HCT116 (cell line): Measurements from ENCODE around the gene YIPF1.
A peak's percentile ranks its signal among the peaks of the same experiment; 100 is the strongest.

Source experiments
- CEBPB ChIP-seq: IDR thresholded peaks from 2 replicates; pipeline ENCODE4 v1.6.1; 2012; ENCODE audit warnings: low read depth
- CTCF ChIP-seq, 3 experiments: fragments of 200-600 bp in 1 of 3; sonication (generic) in 1 of 3; IDR thresholded peaks in 2 of 3; conservative IDR thresholded peaks in 1 of 3; 2 replicates each; pipeline ENCODE4 v1.5.1; 2012 to 2017; ENCODE audit warnings: low read depth in 2 of 3, low read length in 2 of 3, antibody characterized with exemption in 1 of 3, borderline replicate concordance in 1 of 3, control low read depth in 1 of 3, mild to moderate bottlenecking in 1 of 3, mixed read lengths in 1 of 3, mixed run types in 1 of 3, moderate library complexity in 1 of 3; ENCODE audit not compliant: insufficient read depth in 1 of 3
- EZH2 ChIP-seq: fragments of 200-600 bp; sonication (generic); IDR thresholded peaks from 2 replicates; pipeline ENCODE4 v1.6.1; 2017; ENCODE audit warnings: antibody characterized with exemption, mixed run types
- EZH2phosphoT487 ChIP-seq: fragments of 200-600 bp; IDR thresholded peaks from 2 replicates; pipeline ENCODE4 v1.6.1; 2018; ENCODE audit warnings: antibody characterized with exemption, borderline replicate concordance
- JUND ChIP-seq: IDR thresholded peaks from 2 replicates; pipeline ENCODE4 v1.6.1; 2012
- POLR2A ChIP-seq: IDR thresholded peaks from 2 replicates; pipeline ENCODE4 v1.7.0; 2011; ENCODE audit warnings: borderline replicate concordance; ENCODE audit not compliant: insufficient read depth, insufficient read length; ENCODE audit errors: extremely low read depth
- POLR2AphosphoS5 ChIP-seq: IDR thresholded peaks from 2 replicates; pipeline ENCODE4 v1.6.1; 2011; ENCODE audit warnings: mild to moderate bottlenecking, low read depth, low read length, moderate library complexity
- RAD21 ChIP-seq: IDR thresholded peaks from 2 replicates; pipeline ENCODE4 v1.6.1; 2012; ENCODE audit warnings: low read depth, mild to moderate bottlenecking
- REST ChIP-seq: IDR thresholded peaks from 2 replicates; pipeline ENCODE4 v1.6.1; 2012; ENCODE audit warnings: low read depth
- SIN3A ChIP-seq: IDR thresholded peaks from 2 replicates; pipeline ENCODE4 v1.6.1; 2012; ENCODE audit warnings: low read depth
- SRF ChIP-seq: IDR thresholded peaks from 2 replicates; pipeline ENCODE4 v1.6.1; 2012; ENCODE audit warnings: low read depth
- YY1 ChIP-seq: IDR thresholded peaks from 2 replicates; pipeline ENCODE4 v1.6.1; 2011; ENCODE audit warnings: low read length, low read depth, moderate library complexity, mild to moderate bottlenecking; ENCODE audit not compliant: insufficient replicate concordance; ENCODE audit errors: extremely low read depth
- ZNF274 ChIP-seq: fragments of 200-500 bp; sonication (Bioruptor generic); IDR thresholded peaks from 2 replicates; pipeline ENCODE4 v1.6.1; 2014; ENCODE audit warnings: mild to moderate bottlenecking, low read depth, low read length, inconsistent platforms
- TF ChIP-seq, protein P1 (sequence below): IDR thresholded peaks from 2 replicates; pipeline ENCODE4 v1.6.1; 2012

GRCh38 chr1:53826367-53826766 lies 63.2 kb downstream of the YIPF1 start:
- TF ChIP-seq POLR2AphosphoS5 (no peak), SIN3A (no peak), CTCF (IDR thresholded peaks at IDR 0.05 in 2 of 3, conservative IDR thresholded peaks at IDR 0.05 in 1 of 3; ENCODE audit: borderline replicate concordance in 1 of 3, insufficient read depth in 1 of 3, low read depth in 2 of 3, low read length in 2 of 3) (peak in 2 of 3 experiments; percentile 26 to 41; a peak in 4 of 6 replicates), EZH2 (no peak), REST (no peak), POLR2A (no peak), RAD21 (no peak), EZH2phosphoT487 (no peak), CEBPB (no peak), JUND (no peak), ZNF274 (no peak), YY1 (no peak), SRF (no peak)
- TF ChIP-seq, protein P1, sequence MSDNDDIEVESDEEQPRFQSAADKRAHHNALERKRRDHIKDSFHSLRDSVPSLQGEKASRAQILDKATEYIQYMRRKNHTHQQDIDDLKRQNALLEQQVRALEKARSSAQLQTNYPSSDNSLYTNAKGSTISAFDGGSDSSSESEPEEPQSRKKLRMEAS = no peak
